ENCODE results near the gene HAGHL. TPM values are rescaled to one million over a fixed set of nuclear protein-coding genes. Genes with fewer than 3 reads are reported as not detected.

Gene HAGHL
- total and polyA plus RNA-seq, 2 of the 8 experiments (the other 6 are each of a cell fraction or from before 2014, with no cell fraction given): 26.6 to 26.9 TPM

- TF ChIP-seq GTF2F1 (IDR thresholded peaks at IDR 0.05; ENCODE audit: borderline replicate concordance, low read depth, low read length) (no peak), E2F6 (IDR thresholded peaks at IDR 0.05) (no peak), SP2 (IDR thresholded peaks at IDR 0.05; ENCODE audit: low read length) (no peak), BCL11A (IDR thresholded peaks at IDR 0.05; ENCODE audit: low read depth in 2 of 2, low read length in 2 of 2) (no peak), JUND (IDR thresholded peaks at IDR 0.05; ENCODE audit: low read length) (no peak), JUN (IDR thresholded peaks at IDR 0.05; ENCODE audit: low read depth, low read length) (no peak), POLR2AphosphoS5 (IDR thresholded peaks at IDR 0.05; ENCODE audit: low read depth, low read length) (no peak), SIRT6 (IDR thresholded peaks at IDR 0.05; ENCODE audit: low read length) (no peak)
- H2BK15ac ChIP-seq (ENCODE audit: low read length): no peak overlapping the region
- H3K79me1 ChIP-seq (ENCODE audit: low read depth, low read length): no peaks in the 10 kb centered on the region
- no peak overlapping the region for H2BK5ac ChIP-seq (ENCODE audit: low read depth, low read length)
- H2BK12ac ChIP-seq (ENCODE audit: low read depth, low read length): no peak overlapping the region
- no peak overlapping the region for H2AFZ ChIP-seq (ENCODE audit: low read length)
- H3K4me2 ChIP-seq (ENCODE audit: insufficient read depth in 1 of 2, low read depth in 2 of 2, low read length in 2 of 2): no peak overlapping the region
- no peak overlapping the region for H3K4ac ChIP-seq (replicated peaks; ENCODE audit: insufficient read length, low read depth, low read length)
- no peaks in the 10 kb centered on the region for H3K79me2 ChIP-seq (ENCODE audit: control insufficient read depth in 1 of 2, insufficient read depth in 2 of 2, low read length in 2 of 2)
- H3K9me3 ChIP-seq (ENCODE audit: insufficient read depth in 2 of 2, low read depth in 1 of 2, low read length in 1 of 2): no peaks in the 10 kb centered on the region
- no peaks in the 10 kb centered on the region for H3K36me3 ChIP-seq (ENCODE audit: control insufficient read depth in 2 of 4, insufficient read depth in 4 of 4, low read length in 3 of 4)
- H3K4me3 ChIP-seq (ENCODE audit: extremely low read depth in 1 of 4, insufficient read depth in 2 of 4, low read depth in 3 of 4, low read length in 4 of 4): no peak overlapping the region
- no peak overlapping the region for H3K18ac ChIP-seq (ENCODE audit: extremely low read depth, low read length)
- FAIRE-seq (no peak), DNase-seq (ENCODE audit: low read depth in 1 of 2, low spot score in 2 of 2) (no peak)
- H3K4me1 ChIP-seq (replicated peaks in 1 of 4; ENCODE audit: control insufficient read depth in 3 of 4, insufficient read depth in 4 of 4, low read length in 3 of 4): peaks cover 0 to 8% (median 7%) of the 10 kb centered on the region in 4 experiments; a peak in 4 of 7 replicates
- H3K14ac ChIP-seq (ENCODE audit: insufficient read length): no peak overlapping the region
- H4K5ac ChIP-seq (ENCODE audit: insufficient read length, low read depth, low read length): no peak overlapping the region
- H4K8ac ChIP-seq (ENCODE audit: extremely low read depth, insufficient read depth, low read length): peak overlapping the region; percentile 25; the same call in 1 of the 2 replicates
- no peak overlapping the region for H2BK20ac ChIP-seq (ENCODE audit: low read length)
- peaks cover 6 to 27% of the 10 kb centered on the region in 2 experiments for H4K20me1 ChIP-seq (replicated peaks in 1 of 2; ENCODE audit: control insufficient read depth in 1 of 2, insufficient read depth in 2 of 2, low read length in 2 of 2)
- H2BK120ac ChIP-seq (replicated peaks; ENCODE audit: low read depth, low read length): no peak overlapping the region
- CTCF ChIA-PET (ENCODE audit: partially characterized antibody): interaction anchor here (0.6 kb wide), 1 partner anchor 45 kb away, joined by 5 read pairs; no protein-coding TSS in a partner anchor
- no peak overlapping the region for H2AK5ac ChIP-seq (ENCODE audit: low read depth, low read length)
- no peak overlapping the region for H3K23ac ChIP-seq (ENCODE audit: insufficient read length)
- no peak overlapping the region for H3K27ac ChIP-seq (ENCODE audit: low read depth, low read length)
- no peak overlapping the region for H3K9ac ChIP-seq (replicated peaks in 1 of 4; ENCODE audit: extremely low read depth in 1 of 4, low read depth in 3 of 4, low read length in 3 of 4)
- 85% methylated on average over 17 of the region's 19 CpGs; no CpG with 5 or more reads in 1 of the 2 experiments for WGBS, 2 experiments (ENCODE audit: extremely low coverage in 1 of 2, insufficient coverage in 1 of 2, insufficient read length in 1 of 2, insufficient replicate concordance in 2 of 2, low coverage in 1 of 2, low lambda C conversion rate in 2 of 2, missing lambda C conversion rate in 1 of 2)
- no peak overlapping the region for H3K56ac ChIP-seq (replicated peaks; ENCODE audit: insufficient read length, low read depth, low read length)
- POLR2A ChIA-PET (ENCODE audit: partially characterized antibody): interaction anchor here (0.8 to 1.2 kb wide), 4 partner anchors 10 to 89 kb away, joined by 3 to 4 read pairs (median 3); partner anchors contain the start of genes RHBDL1, RPUSD1 and WDR24
- H3K23me2 ChIP-seq (ENCODE audit: low read depth, low read length): peaks cover 3% of the 10 kb centered on the region; the same call in 1 of the 2 replicates
- H4K91ac ChIP-seq (replicated peaks; ENCODE audit: insufficient read length, low read length): no peak overlapping the region
- peaks cover 39 to 85% (median 76%) of the 10 kb centered on the region in 4 experiments for H3K27me3 ChIP-seq (replicated peaks in 1 of 4; ENCODE audit: control insufficient read depth in 3 of 4, extremely low read depth in 1 of 4, insufficient read depth in 3 of 4, low read length in 3 of 4)
Observed at GRCh38 chr16:698911-699671, 27.8 kb upstream of the HAGHL start.

Data from H1 (cell line).